Spinal cord (tissue), 10 donors: ENCODE results near the gene LANCL2. TPM values are rescaled to one million over a fixed set of nuclear protein-coding genes. Genes with fewer than 3 reads are reported as not detected.
"Not testable (repeated sequence)": the region's sequence is repeated elsewhere in the genome, so short reads cannot be mapped to it uniquely, and the experiment has no call there.

Experiments
- DNase-seq, 6 donors: peaks; one replicate each; pipeline versions ENCODE4 v3.0.0 to v3.0.0-alpha.2; 2013 to 2015; ENCODE audit warnings: low spot score in 6 of 6, low read depth in 4 of 6
- H3K27ac ChIP-seq: one replicate; pipeline ENCODE4 v1.5.1; 2013; ENCODE audit warnings: low read depth, low read length, control low read depth
- H3K27me3 ChIP-seq: one replicate; pipeline ENCODE4 v1.6.1; 2013; ENCODE audit warnings: low read length; ENCODE audit not compliant: control insufficient read depth, insufficient read depth
- H3K36me3 ChIP-seq: one replicate; pipeline ENCODE4 v1.6.1; 2013; ENCODE audit warnings: low read length; ENCODE audit not compliant: control insufficient read depth, insufficient read depth
- H3K4me1 ChIP-seq: one replicate; pipeline ENCODE4 v1.6.1; 2013; ENCODE audit warnings: low read length; ENCODE audit not compliant: control insufficient read depth, insufficient read depth
- H3K4me3 ChIP-seq: one replicate; pipeline ENCODE4 v1.5.1; 2013; ENCODE audit warnings: low read depth, low read length, control low read depth
- H3K9me3 ChIP-seq: one replicate; pipeline ENCODE4 v1.6.1; 2013; ENCODE audit warnings: low read length; ENCODE audit not compliant: control insufficient read depth, insufficient read depth
- WGBS: methylation state at CpG from one replicate; pipeline ENCODE4 v1.1.5; 2013; ENCODE audit warnings: missing lambda C conversion rate; ENCODE audit not compliant: insufficient coverage; 5-methylcytosine and 5-hydroxymethylcytosine counted together
- polyA plus RNA-seq, 2 donors: library from polyadenylated mRNA; unstranded; fragments of 120-200 nt; gene quantifications; one replicate each; pipeline ENCODE4 v1.2.1, GENCODE V29; 2013; ENCODE audit not compliant: insufficient read length in 2 of 2
- total RNA-seq, 2 donors: library from RNA; depleted of rRNA in 1 of 2; stranded (reverse); fragments of 120-200 nt in 1 of 2; fragments of >200 nt in 1 of 2; gene quantifications; one replicate each; pipeline versions ENCODE4 v1.2.3 to v1.2.4, GENCODE V29; 2013 to 2014
- donor health status: healthy.

Gene LANCL2
- total and polyA plus RNA-seq, 4 donors, result 33.4 to 67.1 (median 50.5) TPM

- H3K27ac ChIP-seq, DNase-seq, H3K27me3 ChIP-seq, H3K9me3 ChIP-seq, H3K4me3 ChIP-seq: not testable (repeated sequence)
- 82% methylated on average over 3 of the region's 9 CpGs for WGBS
- Histone ChIP-seq H3K4me1 (peaks cover 24% of the 10 kb centered on the region), H3K36me3 (peaks cover 27% of the 10 kb centered on the region)
These were observed 106.5 kb downstream of the LANCL2 start for GRCh38 chr7:55471594-55471993.

- H3K4me1 ChIP-seq, result peaks cover 32% of the 10 kb centered on the region
- H3K9me3 ChIP-seq, DNase-seq, H3K27ac ChIP-seq, H3K27me3 ChIP-seq, H3K4me3 ChIP-seq: not testable (repeated sequence)
- H3K36me3 ChIP-seq, result peaks cover 32% of the 10 kb centered on the region
- no CpG with 5 or more reads among the region's 14 CpGs for WGBS
These were observed 107.3 kb downstream of the LANCL2 start for GRCh38 chr7:55472406-55472805.

DNA sequence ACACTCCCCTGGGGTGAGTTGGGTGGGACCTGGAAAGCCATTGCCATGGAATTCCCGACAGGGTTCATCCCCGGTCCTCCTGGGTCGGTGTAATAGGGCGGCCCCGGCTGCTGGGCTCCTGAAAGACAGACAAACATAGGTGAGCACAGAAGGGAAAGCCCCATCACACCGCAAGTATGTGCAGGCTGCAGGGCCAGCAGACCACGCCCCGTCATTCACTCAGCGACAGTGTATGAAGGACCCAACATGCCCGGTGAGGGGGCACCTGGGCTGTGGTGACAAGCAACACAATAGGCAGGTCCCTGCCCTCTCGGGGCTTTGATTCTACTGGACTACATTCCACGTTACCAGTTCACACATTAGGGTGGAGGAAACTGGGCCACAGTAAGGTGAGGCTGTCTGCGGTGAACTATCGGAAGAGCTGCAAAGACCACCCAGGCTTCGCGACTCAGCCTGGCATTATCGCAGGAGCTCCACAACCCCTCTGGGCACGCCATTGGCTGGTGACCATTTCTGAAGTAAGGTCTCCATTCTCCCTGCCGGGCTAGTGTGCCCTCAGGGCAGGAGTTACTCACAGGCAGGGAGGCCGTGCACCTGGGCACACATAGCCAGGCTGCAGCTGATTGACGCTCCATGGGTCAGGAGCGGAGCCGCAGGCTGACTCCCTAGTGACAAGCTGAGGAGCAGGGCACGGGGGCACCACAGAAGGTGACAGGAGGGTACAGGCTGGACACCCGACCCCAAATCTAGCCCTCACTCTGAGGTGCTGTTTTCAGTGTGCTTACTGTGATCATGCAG, 108.0 kb downstream of the LANCL2 start:
- WGBS, result 92% methylated on average over 21 of the region's 25 CpGs
- no peak overlapping the region for H3K27ac ChIP-seq
- peaks cover 36% of the 10 kb centered on the region for H3K36me3 ChIP-seq
- H3K4me3 ChIP-seq, result no peak overlapping the region
- no peaks in the 10 kb centered on the region for H3K9me3 ChIP-seq
- no peak for DNase-seq
- no peaks in the 10 kb centered on the region for H3K27me3 ChIP-seq
- H3K4me1 ChIP-seq, result peaks cover 37% of the 10 kb centered on the region

DNA sequence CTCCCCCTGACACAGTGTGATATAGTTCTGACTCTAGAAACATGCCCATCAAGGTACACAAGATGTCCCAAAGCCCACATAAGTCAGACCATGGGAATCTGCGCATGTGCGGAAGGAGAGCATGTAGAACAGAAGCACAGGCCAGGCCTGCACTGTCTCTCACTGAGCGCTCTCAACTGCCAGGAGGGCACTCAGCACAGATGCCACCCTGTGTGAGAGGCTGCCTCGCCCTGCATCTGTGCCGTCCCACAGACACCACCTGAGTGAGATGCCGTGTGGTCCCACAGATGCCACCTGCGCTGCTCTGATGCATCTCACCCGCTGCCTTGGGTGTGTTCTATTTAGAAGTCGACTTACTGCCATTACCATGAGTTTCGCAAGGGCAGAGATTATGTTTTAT, 108.8 kb downstream of the LANCL2 start:
- Histone ChIP-seq H3K27ac (no peak overlapping the region), H3K4me1 (peaks cover 32% of the 10 kb centered on the region), H3K36me3 (peaks cover 31% of the 10 kb centered on the region), H3K4me3 (no peak overlapping the region), H3K9me3 (no peaks in the 10 kb centered on the region), H3K27me3 (no peaks in the 10 kb centered on the region)
- WGBS, result 88% methylated on average over 8 of the region's 10 CpGs
- no peak for DNase-seq

DNA sequence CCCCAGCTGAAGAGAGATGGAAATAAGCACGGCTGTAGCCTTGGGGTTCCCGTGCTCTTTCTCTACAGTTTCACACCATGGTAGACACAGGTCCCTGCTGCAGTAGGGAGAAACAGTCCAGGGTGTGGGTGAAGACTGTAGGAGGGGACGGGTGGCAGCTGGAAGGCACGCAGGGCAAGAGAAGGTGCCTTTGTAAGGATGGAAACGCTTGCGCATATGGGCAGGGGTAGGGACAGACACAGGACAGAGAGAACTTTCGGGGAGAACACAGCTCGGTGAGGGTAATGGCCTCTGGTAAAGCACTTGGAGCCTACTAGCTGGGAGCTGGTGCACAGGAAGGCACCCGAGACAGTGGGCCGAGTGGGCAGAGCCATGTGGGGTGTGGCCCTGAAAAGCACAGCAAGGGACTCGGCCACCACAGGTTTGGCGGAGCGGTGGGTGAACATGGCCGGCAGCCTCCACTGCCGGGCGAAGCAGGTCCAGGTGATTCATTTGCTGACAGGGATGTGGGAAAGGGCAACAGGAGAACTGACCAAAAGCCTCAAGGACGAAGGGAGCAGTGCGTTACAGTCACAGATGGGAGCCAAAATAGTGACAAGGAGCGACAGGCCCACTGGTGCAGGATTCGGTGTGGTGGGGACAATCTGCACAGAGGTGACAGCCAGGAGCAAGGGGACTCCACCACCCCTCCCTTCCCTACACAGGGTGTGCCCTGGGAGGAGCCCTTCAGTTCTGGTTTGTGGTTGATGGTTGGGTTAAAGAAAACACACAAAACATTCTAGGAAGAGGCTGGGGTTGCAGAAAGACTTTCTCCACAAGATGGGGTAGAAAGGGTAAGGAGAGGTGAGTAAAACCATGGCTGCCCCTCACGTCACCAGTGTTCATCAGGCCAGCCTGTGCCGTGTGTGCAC, 110.1 kb downstream of the LANCL2 start:
- H3K36me3 ChIP-seq, result peaks cover 31% of the 10 kb centered on the region
- 95% methylated on average over 18 of the region's 22 CpGs for WGBS
- H3K4me1 ChIP-seq, result peaks cover 25% of the 10 kb centered on the region
- H3K9me3 ChIP-seq, result no peaks in the 10 kb centered on the region
- DNase-seq, result no peak
- H3K27ac ChIP-seq, result no peak overlapping the region
- H3K27me3 ChIP-seq, result no peaks in the 10 kb centered on the region
- H3K4me3 ChIP-seq, result no peak overlapping the region

DNA sequence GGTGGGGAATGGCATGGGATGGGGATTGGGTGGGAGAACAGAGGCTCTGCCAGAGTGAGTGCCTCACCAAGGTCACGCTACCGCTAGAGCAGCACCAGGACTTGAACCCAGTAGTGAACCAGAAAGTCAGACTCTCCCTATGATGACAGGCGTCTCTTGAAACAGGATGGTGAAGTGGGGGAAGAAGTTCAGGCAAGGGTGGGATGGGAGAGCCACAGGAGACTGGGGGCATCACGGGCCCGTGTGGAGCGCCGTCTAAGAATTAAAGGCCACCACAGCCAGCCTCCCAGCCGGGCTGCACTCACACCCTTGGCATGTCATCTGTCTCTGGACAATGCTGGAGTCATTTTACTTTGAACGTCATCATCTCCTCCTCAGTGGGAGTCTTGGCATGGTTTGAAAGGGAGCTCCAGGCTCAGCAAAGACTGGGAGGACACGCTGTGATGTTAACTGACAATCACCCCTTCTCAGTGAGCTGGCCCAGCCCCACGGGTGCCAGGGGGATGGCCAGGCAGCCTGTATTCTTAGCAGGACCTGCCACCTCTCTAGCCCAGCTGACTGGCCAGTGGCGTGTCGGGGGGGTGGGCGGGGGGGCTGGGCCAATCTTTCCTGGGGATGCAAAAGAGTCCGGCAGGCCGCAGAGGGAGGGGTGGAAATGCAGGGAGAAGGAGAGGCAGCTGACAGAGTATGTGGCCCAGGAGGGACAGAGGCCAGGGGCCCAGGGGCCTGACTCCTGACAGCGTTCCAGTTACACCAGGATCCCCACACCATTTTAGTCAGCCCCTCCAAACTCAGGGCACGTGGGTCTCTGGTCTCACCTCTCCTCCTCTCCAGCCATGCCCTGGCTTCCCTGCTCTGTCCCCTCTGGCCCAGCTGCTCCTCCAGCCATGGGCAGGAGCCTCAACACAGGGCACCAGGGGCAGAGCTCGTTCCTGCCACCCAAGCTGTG, 111.0 kb downstream of the LANCL2 start:
- peak overlapping the region; percentile 25 for H3K27ac ChIP-seq
- H3K4me3 ChIP-seq, result no peak overlapping the region
- WGBS, result 35% methylated on average over 17 of the region's 19 CpGs
- H3K9me3 ChIP-seq, result no peaks in the 10 kb centered on the region
- H3K4me1 ChIP-seq, result peaks cover 25% of the 10 kb centered on the region
- H3K27me3 ChIP-seq, result no peaks in the 10 kb centered on the region
- DNase-seq, result peak in 5 of 6 donors; percentile 26 to 77 (median 40)
- H3K36me3 ChIP-seq, result peaks cover 34% of the 10 kb centered on the region

DNA sequence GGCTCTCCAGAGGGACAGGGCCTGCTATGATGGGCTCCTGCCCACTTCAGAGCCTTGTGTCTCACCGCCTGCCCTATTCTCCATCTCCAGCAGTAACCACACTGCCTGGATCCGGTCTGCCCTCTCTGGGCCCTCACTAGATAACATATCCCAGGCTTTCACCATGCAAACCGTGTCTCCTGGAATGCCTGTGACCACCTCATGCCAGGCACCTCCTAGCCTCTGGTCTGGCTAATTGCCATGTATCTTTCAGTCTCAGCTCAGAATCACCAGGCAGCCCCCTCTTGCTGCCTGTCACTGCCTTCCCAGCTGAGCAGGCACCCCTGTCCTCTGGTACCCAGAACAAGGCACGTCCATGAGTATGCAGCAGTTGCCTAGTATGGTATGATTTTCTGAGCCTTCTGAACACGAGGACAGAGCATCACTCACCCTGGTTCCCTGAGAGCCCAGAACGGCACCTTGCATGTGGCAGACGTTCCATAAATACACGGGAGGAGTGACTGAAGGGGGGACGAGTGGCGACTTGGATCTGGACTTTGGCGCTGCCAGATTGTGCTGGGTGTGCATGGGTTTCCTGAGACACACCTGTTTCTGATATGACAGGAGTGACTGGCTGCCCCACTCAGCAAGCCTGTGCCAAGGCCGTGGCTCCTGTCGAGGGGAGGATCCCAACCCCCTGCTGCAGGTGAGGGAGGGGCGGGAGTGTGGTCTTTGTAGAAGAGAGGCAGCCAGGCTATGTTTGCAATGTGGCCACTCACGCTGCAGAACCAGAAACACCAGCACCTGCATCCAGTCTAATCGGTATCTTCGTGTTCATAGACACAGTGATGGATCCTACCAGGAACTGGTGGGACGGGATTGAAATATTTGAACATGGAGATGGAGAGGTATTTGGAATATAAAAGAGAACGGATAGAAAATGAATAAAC, 112.0 kb downstream of the LANCL2 start:
- Histone ChIP-seq H3K4me1 (peaks cover 25% of the 10 kb centered on the region), H3K4me3 (no peak overlapping the region), H3K27ac (peak overlapping the region; percentile 25), H3K27me3 (no peaks in the 10 kb centered on the region), H3K36me3 (peaks cover 35% of the 10 kb centered on the region), H3K9me3 (no peaks in the 10 kb centered on the region)
- no peak for DNase-seq
- WGBS, result 84% methylated on average over 19 of the region's 19 CpGs

GRCh38 chr7:55477781-55478374, 112.7 kb downstream of the LANCL2 start:
- peaks cover 33% of the 10 kb centered on the region for H3K36me3 ChIP-seq
- no peaks in the 10 kb centered on the region for H3K9me3 ChIP-seq
- H3K27me3 ChIP-seq, result no peaks in the 10 kb centered on the region
- no peak overlapping the region for H3K27ac ChIP-seq
- no peak for DNase-seq
- H3K4me3 ChIP-seq, result no peak overlapping the region
- WGBS, result 66% methylated on average over 11 of the region's 13 CpGs
- H3K4me1 ChIP-seq, result peaks cover 25% of the 10 kb centered on the region
